Measurements from ENCODE around the gene GRID2.

GRID2 gene

GRCh38 chr4:92968996-92969395 is 665.2 kb downstream of the GRID2 start:
- H3K27ac ChIP-seq (ENCODE audit: low read length): no peak overlapping the region
- H3K36me3 ChIP-seq (ENCODE audit: control insufficient read depth, low read depth, low read length): no peaks in the 10 kb centered on the region
- no peaks in the 10 kb centered on the region for H3K9me3 ChIP-seq (ENCODE audit: control insufficient read depth, low read depth, low read length)
- H3K9ac ChIP-seq (ENCODE audit: low read length): no peak overlapping the region
- no peaks in the 10 kb centered on the region for H3K4me1 ChIP-seq (ENCODE audit: control insufficient read depth, low read depth, low read length)
- no peak overlapping the region for H3K4me3 ChIP-seq (ENCODE audit: low read length)
- no peaks in the 10 kb centered on the region for H3K27me3 ChIP-seq (ENCODE audit: control insufficient read depth, insufficient read depth, low read length)

GRCh38 chr4:92969650-92970379 is 666.0 kb downstream of the GRID2 start:
- no peaks in the 10 kb centered on the region for H3K27me3 ChIP-seq (ENCODE audit: control insufficient read depth, insufficient read depth, low read length)
- H3K27ac ChIP-seq (ENCODE audit: low read length): no peak overlapping the region
- H3K36me3 ChIP-seq (ENCODE audit: control insufficient read depth, low read depth, low read length): no peaks in the 10 kb centered on the region
- no peaks in the 10 kb centered on the region for H3K9me3 ChIP-seq (ENCODE audit: control insufficient read depth, low read depth, low read length)
- H3K9ac ChIP-seq (ENCODE audit: low read length): no peak overlapping the region
- H3K4me1 ChIP-seq (ENCODE audit: control insufficient read depth, low read depth, low read length): no peaks in the 10 kb centered on the region
- no peak overlapping the region for H3K4me3 ChIP-seq (ENCODE audit: low read length)

- H3K27me3 ChIP-seq (ENCODE audit: control insufficient read depth, insufficient read depth, low read length): no peaks in the 10 kb centered on the region
- H3K4me1 ChIP-seq (ENCODE audit: control insufficient read depth, low read depth, low read length): no peaks in the 10 kb centered on the region
- no peaks in the 10 kb centered on the region for H3K36me3 ChIP-seq (ENCODE audit: control insufficient read depth, low read depth, low read length)
- no peak overlapping the region for H3K4me3 ChIP-seq (ENCODE audit: low read length)
- no peak overlapping the region for H3K9ac ChIP-seq (ENCODE audit: low read length)
- H3K27ac ChIP-seq (ENCODE audit: low read length): no peak overlapping the region
- no peaks in the 10 kb centered on the region for H3K9me3 ChIP-seq (ENCODE audit: control insufficient read depth, low read depth, low read length)
Measured at GRCh38 chr4:92970996-92971395, 667.2 kb downstream of the GRID2 start.

GRCh38 chr4:92988301-92988700 is 684.5 kb downstream of the GRID2 start:
- Histone ChIP-seq H3K9me3 (ENCODE audit: control insufficient read depth, low read depth, low read length) (no peaks in the 10 kb centered on the region), H3K36me3 (ENCODE audit: control insufficient read depth, low read depth, low read length) (no peaks in the 10 kb centered on the region), H3K4me1 (ENCODE audit: control insufficient read depth, low read depth, low read length) (no peaks in the 10 kb centered on the region), H3K27me3 (ENCODE audit: control insufficient read depth, insufficient read depth, low read length) (no peaks in the 10 kb centered on the region), H3K4me3 (ENCODE audit: low read length) (no peak overlapping the region), H3K27ac (ENCODE audit: low read length) (no peak overlapping the region), H3K9ac (ENCODE audit: low read length) (no peak overlapping the region)

- H3K9ac ChIP-seq (ENCODE audit: low read length): no peak overlapping the region
- no peak overlapping the region for H3K27ac ChIP-seq (ENCODE audit: low read length)
- no peaks in the 10 kb centered on the region for H3K4me1 ChIP-seq (ENCODE audit: control insufficient read depth, low read depth, low read length)
- H3K9me3 ChIP-seq (ENCODE audit: control insufficient read depth, low read depth, low read length): no peaks in the 10 kb centered on the region
- no peak overlapping the region for H3K4me3 ChIP-seq (ENCODE audit: low read length)
- H3K27me3 ChIP-seq (ENCODE audit: control insufficient read depth, insufficient read depth, low read length): no peaks in the 10 kb centered on the region
- no peaks in the 10 kb centered on the region for H3K36me3 ChIP-seq (ENCODE audit: control insufficient read depth, low read depth, low read length)
Measured at GRCh38 chr4:92992758-92993157, 689.0 kb downstream of the GRID2 start.

GRCh38 chr4:92994727-92995126 is 691.0 kb downstream of the GRID2 start:
- Histone ChIP-seq H3K36me3 (ENCODE audit: control insufficient read depth, low read depth, low read length) (no peaks in the 10 kb centered on the region), H3K27me3 (ENCODE audit: control insufficient read depth, insufficient read depth, low read length) (no peaks in the 10 kb centered on the region), H3K27ac (ENCODE audit: low read length) (no peak overlapping the region), H3K4me3 (ENCODE audit: low read length) (no peak overlapping the region), H3K4me1 (ENCODE audit: control insufficient read depth, low read depth, low read length) (no peaks in the 10 kb centered on the region), H3K9ac (ENCODE audit: low read length) (no peak overlapping the region), H3K9me3 (ENCODE audit: control insufficient read depth, low read depth, low read length) (no peaks in the 10 kb centered on the region)

- Histone ChIP-seq H3K36me3 (ENCODE audit: control insufficient read depth, low read depth, low read length) (no peaks in the 10 kb centered on the region), H3K4me3 (ENCODE audit: low read length) (no peak overlapping the region), H3K27me3 (ENCODE audit: control insufficient read depth, insufficient read depth, low read length) (no peaks in the 10 kb centered on the region), H3K27ac (ENCODE audit: low read length) (no peak overlapping the region), H3K9ac (ENCODE audit: low read length) (no peak overlapping the region), H3K4me1 (ENCODE audit: control insufficient read depth, low read depth, low read length) (no peaks in the 10 kb centered on the region), H3K9me3 (ENCODE audit: control insufficient read depth, low read depth, low read length) (no peaks in the 10 kb centered on the region)
Measured at GRCh38 chr4:92996533-92996932, 692.8 kb downstream of the GRID2 start.

- no peaks in the 10 kb centered on the region for H3K4me1 ChIP-seq (ENCODE audit: control insufficient read depth, low read depth, low read length)
- no peak overlapping the region for H3K27ac ChIP-seq (ENCODE audit: low read length)
- no peak overlapping the region for H3K4me3 ChIP-seq (ENCODE audit: low read length)
- no peak overlapping the region for H3K9ac ChIP-seq (ENCODE audit: low read length)
- no peaks in the 10 kb centered on the region for H3K27me3 ChIP-seq (ENCODE audit: control insufficient read depth, insufficient read depth, low read length)
- H3K36me3 ChIP-seq (ENCODE audit: control insufficient read depth, low read depth, low read length): no peaks in the 10 kb centered on the region
- H3K9me3 ChIP-seq (ENCODE audit: control insufficient read depth, low read depth, low read length): no peaks in the 10 kb centered on the region
Measured at GRCh38 chr4:93000910-93001309, 697.1 kb downstream of the GRID2 start.

- Histone ChIP-seq H3K9me3 (ENCODE audit: control insufficient read depth, low read depth, low read length) (no peaks in the 10 kb centered on the region), H3K27ac (ENCODE audit: low read length) (no peak overlapping the region), H3K4me3 (ENCODE audit: low read length) (no peak overlapping the region), H3K36me3 (ENCODE audit: control insufficient read depth, low read depth, low read length) (no peaks in the 10 kb centered on the region), H3K9ac (ENCODE audit: low read length) (no peak overlapping the region), H3K4me1 (ENCODE audit: control insufficient read depth, low read depth, low read length) (no peaks in the 10 kb centered on the region), H3K27me3 (ENCODE audit: control insufficient read depth, insufficient read depth, low read length) (no peaks in the 10 kb centered on the region)
Measured at GRCh38 chr4:93002240-93002639, 698.5 kb downstream of the GRID2 start.

- no peaks in the 10 kb centered on the region for H3K9me3 ChIP-seq (ENCODE audit: control insufficient read depth, low read depth, low read length)
- H3K36me3 ChIP-seq (ENCODE audit: control insufficient read depth, low read depth, low read length): no peaks in the 10 kb centered on the region
- peaks cover 11% of the 10 kb centered on the region for H3K4me1 ChIP-seq (ENCODE audit: control insufficient read depth, low read depth, low read length)
- no peak overlapping the region for H3K9ac ChIP-seq (ENCODE audit: low read length)
- H3K27ac ChIP-seq (ENCODE audit: low read length): no peak overlapping the region
- no peaks in the 10 kb centered on the region for H3K27me3 ChIP-seq (ENCODE audit: control insufficient read depth, insufficient read depth, low read length)
- H3K4me3 ChIP-seq (ENCODE audit: low read length): no peak overlapping the region
Measured at GRCh38 chr4:93016350-93016749, 712.6 kb downstream of the GRID2 start.

- H3K27me3 ChIP-seq (ENCODE audit: control insufficient read depth, insufficient read depth, low read length): no peaks in the 10 kb centered on the region
- no peak overlapping the region for H3K27ac ChIP-seq (ENCODE audit: low read length)
- no peak overlapping the region for H3K4me3 ChIP-seq (ENCODE audit: low read length)
- H3K36me3 ChIP-seq (ENCODE audit: control insufficient read depth, low read depth, low read length): no peaks in the 10 kb centered on the region
- H3K9ac ChIP-seq (ENCODE audit: low read length): no peak overlapping the region
- H3K9me3 ChIP-seq (ENCODE audit: control insufficient read depth, low read depth, low read length): no peaks in the 10 kb centered on the region
- peaks cover 6% of the 10 kb centered on the region for H3K4me1 ChIP-seq (ENCODE audit: control insufficient read depth, low read depth, low read length)
Measured at GRCh38 chr4:93018243-93018642, 714.5 kb downstream of the GRID2 start.

- no peak overlapping the region for H3K27ac ChIP-seq (ENCODE audit: low read length)
- H3K9ac ChIP-seq (ENCODE audit: low read length): no peak overlapping the region
- H3K27me3 ChIP-seq (ENCODE audit: control insufficient read depth, insufficient read depth, low read length): no peaks in the 10 kb centered on the region
- H3K36me3 ChIP-seq (ENCODE audit: control insufficient read depth, low read depth, low read length): no peaks in the 10 kb centered on the region
- H3K4me1 ChIP-seq (ENCODE audit: control insufficient read depth, low read depth, low read length): peaks cover 6% of the 10 kb centered on the region
- no peak overlapping the region for H3K4me3 ChIP-seq (ENCODE audit: low read length)
- H3K9me3 ChIP-seq (ENCODE audit: control insufficient read depth, low read depth, low read length): no peaks in the 10 kb centered on the region
Measured at GRCh38 chr4:93018806-93019205, 715.0 kb downstream of the GRID2 start.
